ENCODE measurements around the gene SGMS2.
A peak's percentile ranks its signal among the peaks of the same experiment; 100 is the strongest.

The SGMS2 gene

DNA sequence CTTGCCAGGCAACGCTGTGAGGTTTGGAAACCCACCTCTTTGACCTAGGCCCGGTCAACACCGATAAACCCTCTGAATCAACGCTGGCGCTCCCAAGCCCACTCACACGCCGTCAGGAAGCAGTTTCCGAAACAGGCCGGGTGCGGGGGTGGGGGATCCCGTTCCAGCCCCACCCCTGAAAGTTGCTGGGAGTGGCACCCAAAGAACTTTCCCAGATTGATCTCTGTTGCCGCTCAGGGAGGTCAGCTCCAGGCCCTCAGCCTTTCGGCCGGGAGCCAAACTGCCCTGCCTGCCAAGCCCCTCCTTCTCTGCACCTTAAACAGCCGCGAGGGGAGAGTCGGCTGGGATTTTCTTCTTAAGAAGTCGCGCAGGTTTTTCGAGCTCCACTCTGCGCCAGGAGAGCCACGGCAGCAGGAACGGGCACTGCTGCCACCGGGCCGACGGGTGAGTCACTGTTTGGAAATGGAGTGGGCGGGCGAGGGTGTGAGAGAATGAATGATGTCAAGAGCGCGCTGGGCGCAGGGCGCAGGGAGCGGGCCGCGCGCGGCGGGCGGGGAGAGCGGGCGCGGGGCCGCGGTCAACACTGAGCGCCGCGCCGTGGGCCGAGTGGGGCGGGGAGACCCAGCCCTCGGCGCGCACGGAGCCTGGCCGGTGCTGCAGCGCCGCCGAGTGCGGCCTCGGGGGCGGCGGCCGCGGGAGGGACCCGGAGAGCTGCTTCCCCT is at the start of gene SGMS2:
Gene SGMS2 (plus strand): TSS at position 583 of the 722 bp plus-strand sequence. CDS start 70,622 bp downstream, outside the sequence.
- ChIA-PET CTCF (interaction anchor here (0.6 kb wide), 3 partner anchors 67 to 457 kb away, joined by 3 read pairs; no protein-coding TSS in a partner anchor), POLR2A (interaction anchor here (1.1 kb wide), 1 partner anchor 39 kb away, joined by 4 read pairs; no protein-coding TSS in a partner anchor)
- H3K4me3 ChIP-seq (ENCODE audit: low read depth, low read length): peak within 1 kb of the TSS; percentile 74
- peak; percentile 58 for TF ChIP-seq ZBTB17 (tag by site-specific recombination; IDR thresholded peaks at IDR 0.05)
- no peak for TF ChIP-seq ZSCAN23 (tag by site-specific recombination; IDR thresholded peaks at IDR 0.05)
- no peak for TF ChIP-seq IKZF3 (tag by site-specific recombination; IDR thresholded peaks at IDR 0.05)
- peak; percentile 17; the same call in 1 of the 2 replicates for TF ChIP-seq GFI1B (tag by site-specific recombination; IDR thresholded peaks at IDR 0.05)
- TF ChIP-seq ZNF585B (tag by site-specific recombination; IDR thresholded peaks at IDR 0.05): no peak
- 0 out of 2 replicates have a peak, but pooled peaks have one; percentile 7 for TF ChIP-seq ZNF10 (tag by site-specific recombination; IDR thresholded peaks at IDR 0.05)
- TF ChIP-seq ZNF423 (tag by site-specific recombination; IDR thresholded peaks at IDR 0.05): no peak; the same call in 1 of the 2 replicates
- TF ChIP-seq, protein P1, sequence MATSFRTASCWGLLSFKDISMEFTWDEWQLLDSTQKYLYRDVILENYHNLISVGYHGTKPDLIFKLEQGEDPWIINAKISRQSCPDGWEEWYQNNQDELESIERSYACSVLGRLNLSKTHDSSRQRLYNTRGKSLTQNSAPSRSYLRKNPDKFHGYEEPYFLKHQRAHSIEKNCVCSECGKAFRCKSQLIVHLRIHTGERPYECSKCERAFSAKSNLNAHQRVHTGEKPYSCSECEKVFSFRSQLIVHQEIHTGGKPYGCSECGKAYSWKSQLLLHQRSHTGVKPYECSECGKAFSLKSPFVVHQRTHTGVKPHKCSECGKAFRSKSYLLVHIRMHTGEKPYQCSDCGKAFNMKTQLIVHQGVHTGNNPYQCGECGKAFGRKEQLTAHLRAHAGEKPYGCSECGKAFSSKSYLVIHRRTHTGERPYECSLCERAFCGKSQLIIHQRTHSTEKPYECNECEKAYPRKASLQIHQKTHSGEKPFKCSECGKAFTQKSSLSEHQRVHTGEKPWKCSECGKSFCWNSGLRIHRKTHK (tag by site-specific recombination; IDR thresholded peaks at IDR 0.05): no peak
- no peak for TF ChIP-seq ZNF776 (tag by site-specific recombination; IDR thresholded peaks at IDR 0.05; ENCODE audit: borderline replicate concordance)
- no peak for TF ChIP-seq ZNF544 (tag by site-specific recombination; IDR thresholded peaks at IDR 0.05)
- no peak for TF ChIP-seq SCRT2 (tag by site-specific recombination; IDR thresholded peaks at IDR 0.05)
- TF ChIP-seq, protein P2, sequence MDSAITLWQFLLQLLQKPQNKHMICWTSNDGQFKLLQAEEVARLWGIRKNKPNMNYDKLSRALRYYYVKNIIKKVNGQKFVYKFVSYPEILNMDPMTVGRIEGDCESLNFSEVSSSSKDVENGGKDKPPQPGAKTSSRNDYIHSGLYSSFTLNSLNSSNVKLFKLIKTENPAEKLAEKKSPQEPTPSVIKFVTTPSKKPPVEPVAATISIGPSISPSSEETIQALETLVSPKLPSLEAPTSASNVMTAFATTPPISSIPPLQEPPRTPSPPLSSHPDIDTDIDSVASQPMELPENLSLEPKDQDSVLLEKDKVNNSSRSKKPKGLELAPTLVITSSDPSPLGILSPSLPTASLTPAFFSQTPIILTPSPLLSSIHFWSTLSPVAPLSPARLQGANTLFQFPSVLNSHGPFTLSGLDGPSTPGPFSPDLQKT (IDR thresholded peaks at IDR 0.05; ENCODE audit: borderline replicate concordance, low read depth, low read length): no peak
- TF ChIP-seq SP2 (tag by site-specific recombination; IDR thresholded peaks at IDR 0.05): peak; percentile 3; the same call in 1 of the 2 replicates
- peak; percentile 41; the same call in 1 of the 2 replicates for TF ChIP-seq ZNF501 (tag by site-specific recombination; IDR thresholded peaks at IDR 0.05)
- no peak; the same call in 1 of the 2 replicates for TF ChIP-seq ZNF677 (tag by site-specific recombination; IDR thresholded peaks at IDR 0.05)
- TF ChIP-seq, protein P3, sequence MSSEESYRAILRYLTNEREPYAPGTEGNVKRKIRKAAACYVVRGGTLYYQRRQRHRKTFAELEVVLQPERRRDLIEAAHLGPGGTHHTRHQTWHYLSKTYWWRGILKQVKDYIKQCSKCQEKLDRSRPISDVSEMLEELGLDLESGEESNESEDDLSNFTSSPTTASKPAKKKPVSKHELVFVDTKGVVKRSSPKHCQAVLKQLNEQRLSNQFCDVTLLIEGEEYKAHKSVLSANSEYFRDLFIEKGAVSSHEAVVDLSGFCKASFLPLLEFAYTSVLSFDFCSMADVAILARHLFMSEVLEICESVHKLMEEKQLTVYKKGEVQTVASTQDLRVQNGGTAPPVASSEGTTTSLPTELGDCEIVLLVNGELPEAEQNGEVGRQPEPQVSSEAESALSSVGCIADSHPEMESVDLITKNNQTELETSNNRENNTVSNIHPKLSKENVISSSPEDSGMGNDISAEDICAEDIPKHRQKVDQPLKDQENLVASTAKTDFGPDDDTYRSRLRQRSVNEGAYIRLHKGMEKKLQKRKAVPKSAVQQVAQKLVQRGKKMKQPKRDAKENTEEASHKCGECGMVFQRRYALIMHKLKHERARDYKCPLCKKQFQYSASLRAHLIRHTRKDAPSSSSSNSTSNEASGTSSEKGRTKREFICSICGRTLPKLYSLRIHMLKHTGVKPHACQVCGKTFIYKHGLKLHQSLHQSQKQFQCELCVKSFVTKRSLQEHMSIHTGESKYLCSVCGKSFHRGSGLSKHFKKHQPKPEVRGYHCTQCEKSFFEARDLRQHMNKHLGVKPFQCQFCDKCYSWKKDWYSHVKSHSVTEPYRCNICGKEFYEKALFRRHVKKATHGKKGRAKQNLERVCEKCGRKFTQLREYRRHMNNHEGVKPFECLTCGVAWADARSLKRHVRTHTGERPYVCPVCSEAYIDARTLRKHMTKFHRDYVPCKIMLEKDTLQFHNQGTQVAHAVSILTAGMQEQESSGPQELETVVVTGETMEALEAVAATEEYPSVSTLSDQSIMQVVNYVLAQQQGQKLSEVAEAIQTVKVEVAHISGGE (tag by site-specific recombination; conservative IDR thresholded peaks at IDR 0.05; ENCODE audit: low read depth): no peak
- no peak for TF ChIP-seq OVOL3 (tag by site-specific recombination; IDR thresholded peaks at IDR 0.05)
- TF ChIP-seq ZNF24 (tag by site-specific recombination; IDR thresholded peaks at IDR 0.05): peak; percentile 97
- TF ChIP-seq, protein P4, sequence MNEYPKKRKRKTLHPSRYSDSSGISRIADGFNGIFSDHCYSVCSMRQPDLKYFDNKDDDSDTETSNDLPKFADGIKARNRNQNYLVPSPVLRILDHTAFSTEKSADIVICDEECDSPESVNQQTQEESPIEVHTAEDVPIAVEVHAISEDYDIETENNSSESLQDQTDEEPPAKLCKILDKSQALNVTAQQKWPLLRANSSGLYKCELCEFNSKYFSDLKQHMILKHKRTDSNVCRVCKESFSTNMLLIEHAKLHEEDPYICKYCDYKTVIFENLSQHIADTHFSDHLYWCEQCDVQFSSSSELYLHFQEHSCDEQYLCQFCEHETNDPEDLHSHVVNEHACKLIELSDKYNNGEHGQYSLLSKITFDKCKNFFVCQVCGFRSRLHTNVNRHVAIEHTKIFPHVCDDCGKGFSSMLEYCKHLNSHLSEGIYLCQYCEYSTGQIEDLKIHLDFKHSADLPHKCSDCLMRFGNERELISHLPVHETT (tag by site-specific recombination; IDR thresholded peaks at IDR 0.05): no peak; the same call in 1 of the 2 replicates
- TF ChIP-seq, protein P5, sequence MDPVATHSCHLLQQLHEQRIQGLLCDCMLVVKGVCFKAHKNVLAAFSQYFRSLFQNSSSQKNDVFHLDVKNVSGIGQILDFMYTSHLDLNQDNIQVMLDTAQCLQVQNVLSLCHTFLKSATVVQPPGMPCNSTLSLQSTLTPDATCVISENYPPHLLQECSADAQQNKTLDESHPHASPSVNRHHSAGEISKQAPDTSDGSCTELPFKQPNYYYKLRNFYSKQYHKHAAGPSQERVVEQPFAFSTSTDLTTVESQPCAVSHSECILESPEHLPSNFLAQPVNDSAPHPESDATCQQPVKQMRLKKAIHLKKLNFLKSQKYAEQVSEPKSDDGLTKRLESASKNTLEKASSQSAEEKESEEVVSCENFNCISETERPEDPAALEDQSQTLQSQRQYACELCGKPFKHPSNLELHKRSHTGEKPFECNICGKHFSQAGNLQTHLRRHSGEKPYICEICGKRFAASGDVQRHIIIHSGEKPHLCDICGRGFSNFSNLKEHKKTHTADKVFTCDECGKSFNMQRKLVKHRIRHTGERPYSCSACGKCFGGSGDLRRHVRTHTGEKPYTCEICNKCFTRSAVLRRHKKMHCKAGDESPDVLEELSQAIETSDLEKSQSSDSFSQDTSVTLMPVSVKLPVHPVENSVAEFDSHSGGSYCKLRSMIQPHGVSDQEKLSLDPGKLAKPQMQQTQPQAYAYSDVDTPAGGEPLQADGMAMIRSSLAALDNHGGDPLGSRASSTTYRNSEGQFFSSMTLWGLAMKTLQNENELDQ (tag by site-specific recombination; IDR thresholded peaks at IDR 0.05; ENCODE audit: low read depth): no peak
- TF ChIP-seq ZNF473 (tag by site-specific recombination; IDR thresholded peaks at IDR 0.05): no peak
- TF ChIP-seq ZNF664 (tag by site-specific recombination; IDR thresholded peaks at IDR 0.05): no peak
- TF ChIP-seq ZNF394 (tag by site-specific recombination; IDR thresholded peaks at IDR 0.05; ENCODE audit: borderline replicate concordance): no peak
- TF ChIP-seq KLF10 (tag by site-specific recombination; IDR thresholded peaks at IDR 0.05): peak; percentile 71; the same call in 1 of the 2 replicates
- no peak for TF ChIP-seq ZNF114 (tag by site-specific recombination; IDR thresholded peaks at IDR 0.05)
- TF ChIP-seq ZNF548 (tag by site-specific recombination; IDR thresholded peaks at IDR 0.05): no peak
- no peak for TF ChIP-seq KLF16 (tag by site-specific recombination; IDR thresholded peaks at IDR 0.05)
- TF ChIP-seq ZNF510 (tag by site-specific recombination; IDR thresholded peaks at IDR 0.05; ENCODE audit: insufficient replicate concordance): no peak

More for the DNA sequence above, at the start of gene SGMS2:
- H3K9me3 ChIP-seq (ENCODE audit: control insufficient read depth, insufficient read depth, low read depth, low read length): no peaks in the 10 kb centered on the region
- H3K27ac ChIP-seq (ENCODE audit: extremely low read depth, low read depth, low read length): peak within 1 kb of the TSS; percentile 93
- H3K36me3 ChIP-seq (ENCODE audit: control insufficient read depth in 2 of 2, insufficient read depth in 1 of 2, low read length in 2 of 2): no peaks in the 10 kb centered on the region
- no peaks in the 10 kb centered on the region; the same call in 1 of the 2 replicates for H3K4me1 ChIP-seq (ENCODE audit: control insufficient read depth, insufficient read depth, low read length)

All from HEK293 (cell line).